Measurements from ENCODE around the gene ZEB2.

ZEB2 gene

GRCh38 chr2:144526831-144527230 lies 6.9 kb upstream of the ZEB2 start:
- DNase-seq = no peak

GRCh38 chr2:144524118-144525009 lies 4.4 kb upstream of the ZEB2 start:
- peak; percentile 59 for DNase-seq

GRCh38 chr2:144523596-144524117 lies 3.7 kb upstream of the ZEB2 start:
- peak; percentile 27 for DNase-seq

DNA sequence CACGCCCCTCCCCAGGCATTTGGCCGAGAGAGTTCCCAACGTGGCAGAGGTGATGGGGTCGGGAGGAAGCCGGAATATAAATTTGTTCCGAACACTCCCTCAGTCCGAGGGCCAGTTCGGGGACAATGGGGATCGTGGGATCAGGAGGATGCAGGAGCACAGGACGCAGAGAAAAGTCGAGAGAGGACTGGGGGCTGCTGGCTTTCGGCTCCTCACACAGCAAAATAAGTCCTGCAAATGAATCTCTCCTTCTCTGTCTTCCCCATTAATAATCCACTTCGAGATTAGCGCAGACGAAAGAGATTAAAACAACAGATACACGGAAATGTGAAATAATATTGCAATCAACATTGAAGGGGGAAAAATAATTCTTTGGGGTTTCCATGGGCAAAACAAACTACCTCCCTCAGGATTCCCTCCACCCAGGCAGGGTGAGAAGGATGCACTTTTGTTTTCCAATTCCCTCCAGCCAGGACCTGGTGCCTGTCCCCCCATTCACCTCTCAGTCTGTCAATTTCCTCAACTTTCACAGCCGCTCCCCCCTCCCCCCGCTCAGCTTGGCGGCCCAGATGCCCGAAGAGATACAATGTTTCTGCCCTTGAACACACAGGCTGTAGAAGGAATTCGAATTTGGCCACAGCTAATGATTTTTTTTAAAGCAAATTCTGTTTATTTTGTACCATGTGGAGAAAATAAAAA lies 3.1 kb upstream of the ZEB2 start:
- DNase-seq = peak; percentile 42

DNA sequence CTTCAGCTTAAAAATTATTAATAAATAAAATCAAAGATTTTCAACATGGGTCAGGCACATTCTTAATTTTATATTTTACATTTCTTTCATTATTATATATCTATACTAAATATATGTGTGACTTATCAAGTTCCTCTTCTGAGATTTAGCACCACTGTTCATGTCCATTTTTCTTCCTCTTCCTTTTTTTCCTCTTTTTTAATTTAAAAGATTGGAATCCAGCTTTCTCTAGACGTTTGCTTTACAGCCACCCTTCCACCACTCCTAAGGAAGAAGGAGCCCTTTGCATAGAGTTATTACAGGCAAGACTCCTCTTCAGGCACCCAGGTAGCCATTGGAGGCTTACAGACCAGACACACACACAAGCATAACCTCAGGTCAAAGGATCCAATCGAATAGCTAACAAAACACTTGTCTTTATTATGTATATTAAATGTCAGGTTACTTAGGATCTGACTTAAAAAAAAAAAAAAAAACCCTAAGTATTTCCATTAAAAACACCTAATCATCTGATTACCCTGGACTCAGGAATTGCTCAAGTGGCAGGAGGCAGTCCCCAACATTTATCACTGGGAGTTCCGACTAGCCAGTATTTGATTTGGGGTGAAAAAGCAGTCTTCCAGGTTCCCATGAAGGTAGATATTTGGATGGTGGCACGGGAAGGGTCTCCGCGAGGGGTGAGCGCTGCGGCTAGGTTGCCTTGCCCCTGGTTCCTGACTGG lies 2.4 kb upstream of the ZEB2 start:
- peak; percentile 41 for DNase-seq

GRCh38 chr2:144521686-144522085 lies 1.8 kb upstream of the ZEB2 start:
- DNase-seq = no peak

DNA sequence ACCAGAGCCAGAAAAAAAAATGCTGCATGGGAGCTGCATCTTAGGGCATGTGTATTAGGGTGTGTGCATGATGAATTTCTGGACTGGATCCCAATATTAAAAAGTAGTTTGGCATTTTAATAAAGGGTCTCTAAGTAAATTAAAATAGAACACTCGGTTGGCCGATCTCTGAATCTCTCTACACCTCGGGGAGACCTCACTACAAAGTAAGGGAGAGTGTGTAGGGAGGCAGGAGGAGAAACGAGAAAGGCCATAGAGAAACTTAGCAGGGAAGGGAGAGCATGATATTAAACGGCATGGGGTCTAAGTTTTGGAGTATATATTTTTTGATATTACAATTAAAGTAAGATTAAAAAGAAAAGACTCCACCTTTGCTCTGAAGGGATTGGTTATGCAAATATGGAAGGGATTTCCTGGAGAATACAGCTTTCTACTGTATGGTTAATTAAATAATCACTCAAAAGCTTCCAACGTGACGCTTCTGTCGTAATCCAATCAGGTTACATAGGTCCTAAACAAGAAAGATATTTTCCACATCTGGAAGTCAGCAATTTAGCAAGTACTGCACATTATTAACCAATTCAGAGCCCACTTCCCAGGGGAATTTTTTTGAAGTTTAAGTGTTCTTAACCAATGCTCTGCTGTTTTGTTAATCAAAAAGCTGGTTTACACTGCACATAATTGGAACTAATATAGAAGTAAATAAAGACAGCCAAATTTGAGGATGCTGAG lies 1.0 kb upstream of the ZEB2 start:
- peak; percentile 81 for DNase-seq

DNA sequence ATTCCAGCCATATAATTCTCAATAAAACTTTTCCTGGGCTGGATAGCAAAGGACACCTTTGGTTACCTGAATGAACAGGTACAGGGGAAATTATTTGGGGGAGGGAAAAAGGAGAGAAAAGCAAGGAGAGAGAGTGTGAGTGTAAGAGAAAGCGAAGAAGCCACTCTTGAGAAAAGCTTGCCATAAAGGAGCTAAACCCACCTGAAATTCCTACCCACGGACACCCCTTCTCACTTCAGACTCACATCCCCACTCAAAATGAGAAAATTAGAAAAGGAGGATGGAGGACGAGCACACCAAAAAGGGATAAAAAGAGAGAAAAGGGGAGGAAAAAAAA lies 354 bp downstream of the ZEB2 start:
- DNase-seq = no peak

DNA sequence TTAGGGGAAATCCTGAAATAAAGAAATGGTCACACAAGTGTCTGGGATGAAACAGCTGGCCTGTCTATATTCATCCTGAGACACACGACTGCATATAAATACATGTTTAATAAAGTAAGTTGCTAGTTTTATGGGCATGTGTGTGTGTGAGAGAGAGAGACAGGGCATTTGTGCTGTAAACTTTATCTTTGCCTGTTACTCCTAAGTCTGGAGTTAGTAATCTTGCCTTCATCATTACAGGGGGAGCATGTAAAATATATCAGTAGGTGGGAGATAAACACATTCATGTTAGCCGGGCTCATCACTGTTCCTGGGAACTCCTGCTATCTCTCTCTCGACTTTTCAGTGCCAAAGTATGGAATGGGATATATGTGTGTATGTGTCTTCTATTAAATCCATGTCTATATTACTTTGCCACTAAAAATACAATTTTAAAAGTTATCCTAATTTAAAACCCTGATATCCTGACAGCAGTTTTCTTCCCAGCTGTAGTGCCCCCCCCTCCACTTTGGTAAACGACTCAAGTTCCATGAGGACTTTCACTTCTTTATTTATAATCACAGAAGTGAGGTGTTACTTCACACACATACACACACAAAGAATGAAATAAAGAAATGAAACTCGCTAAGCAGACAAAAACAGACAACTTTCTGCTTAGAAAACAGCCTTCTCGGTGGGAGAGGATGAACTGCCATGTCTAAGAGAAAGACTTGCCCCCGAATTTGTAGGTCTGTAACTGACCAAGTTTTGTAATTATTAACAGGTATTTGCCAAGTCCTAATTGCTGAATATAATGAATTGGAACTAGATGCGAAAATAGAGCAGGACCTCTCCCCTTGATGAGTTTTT lies 947 bp downstream of the ZEB2 start:
- peak; percentile 89 for DNase-seq

GRCh38 chr2:144517866-144518747 lies 1.8 kb downstream of the ZEB2 start:
- peak; percentile 75 for DNase-seq

- peak; percentile 96 for DNase-seq
These were observed 2.7 kb downstream of the ZEB2 start for GRCh38 chr2:144516981-144517865.

GRCh38 chr2:144516411-144516980 lies 3.4 kb downstream of the ZEB2 start:
- DNase-seq = peak; percentile 65

DNA sequence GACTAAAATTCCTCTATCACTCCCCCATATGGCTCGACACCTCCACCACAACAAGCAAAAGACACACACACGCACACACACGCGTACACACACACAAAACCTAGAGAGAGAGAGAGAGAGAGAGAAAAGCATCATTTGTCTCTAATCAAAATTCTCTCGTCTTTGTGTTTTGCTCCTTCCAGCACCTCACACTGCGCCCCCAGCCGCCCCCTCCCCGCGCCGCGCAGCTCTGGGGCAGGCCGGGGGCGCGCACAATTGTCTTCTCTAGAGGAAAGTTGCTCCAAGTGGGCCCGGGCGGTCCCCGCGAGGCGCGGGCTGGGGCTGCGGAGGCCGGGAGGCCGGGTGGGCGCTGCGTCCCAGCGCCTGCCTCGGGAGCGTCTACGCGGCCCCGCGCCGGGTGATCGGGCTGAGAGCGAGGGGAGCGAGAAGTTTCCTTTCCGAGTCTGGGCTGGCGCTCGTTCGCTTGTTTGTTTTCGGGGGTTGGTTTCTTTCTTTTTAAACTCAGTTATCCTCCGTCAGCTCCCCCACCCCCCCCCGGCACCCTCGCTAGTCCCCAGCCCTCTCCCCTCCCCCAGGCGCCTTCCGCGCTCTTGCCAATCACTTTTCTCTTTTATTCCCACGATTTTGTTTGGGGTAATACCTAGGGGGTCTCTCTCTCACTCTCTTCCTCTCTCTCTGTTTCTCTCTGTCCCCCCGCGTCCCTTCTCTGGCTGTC lies 4.1 kb downstream of the ZEB2 start:
- peak; percentile 74 for DNase-seq

DNA sequence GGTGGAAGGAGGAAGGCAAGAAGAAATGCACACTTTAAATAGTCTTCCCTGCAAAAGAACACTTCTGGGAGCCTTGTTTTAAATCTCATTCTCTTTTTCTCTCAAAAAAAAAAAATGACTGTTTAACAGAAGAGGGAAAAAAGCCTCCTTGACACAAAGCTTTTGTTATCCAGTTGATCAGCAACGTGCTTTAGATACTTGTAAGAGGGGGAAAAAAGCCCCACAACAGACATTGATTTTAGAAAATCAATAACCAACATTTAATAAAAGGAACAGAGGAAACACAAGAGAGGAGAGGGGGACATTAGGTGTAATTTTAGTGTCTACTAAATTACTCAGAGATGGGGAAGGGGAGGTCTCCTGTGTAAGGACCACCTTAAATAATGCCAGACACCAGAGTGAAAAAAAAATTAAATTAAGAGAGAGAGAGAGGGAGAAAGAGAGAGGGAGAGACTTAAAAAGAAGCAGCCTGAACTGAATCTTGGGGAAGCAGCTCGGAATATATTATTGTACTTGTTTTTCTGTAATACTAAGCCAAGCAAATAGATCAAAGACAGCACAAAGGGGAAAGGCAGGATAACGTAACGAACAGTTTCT lies 4.7 kb downstream of the ZEB2 start:
- DNase-seq = no peak

DNA sequence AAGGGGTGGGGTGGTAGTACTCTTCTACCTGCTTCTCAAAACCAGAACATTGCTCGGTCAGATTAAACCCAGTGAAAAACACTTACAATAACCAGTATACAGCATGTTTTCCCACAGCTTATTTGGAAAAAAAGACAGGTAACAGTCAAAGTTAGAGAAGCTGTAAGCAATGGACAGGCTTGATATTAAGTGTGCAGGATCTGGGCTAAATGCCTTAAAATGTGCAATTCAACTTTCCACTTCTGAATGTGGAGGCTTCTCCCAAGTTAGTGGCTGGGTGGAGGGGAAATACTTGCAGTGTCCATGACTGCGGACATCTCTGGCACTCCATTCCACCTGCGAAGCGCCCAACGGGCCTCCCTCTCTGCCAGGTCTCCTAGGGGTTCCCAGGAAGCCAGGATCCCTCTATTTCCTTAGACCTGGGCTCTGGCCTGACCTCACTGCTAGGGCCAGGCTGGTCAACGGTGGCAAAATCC lies 5.3 kb downstream of the ZEB2 start:
- no peak for DNase-seq

DNA sequence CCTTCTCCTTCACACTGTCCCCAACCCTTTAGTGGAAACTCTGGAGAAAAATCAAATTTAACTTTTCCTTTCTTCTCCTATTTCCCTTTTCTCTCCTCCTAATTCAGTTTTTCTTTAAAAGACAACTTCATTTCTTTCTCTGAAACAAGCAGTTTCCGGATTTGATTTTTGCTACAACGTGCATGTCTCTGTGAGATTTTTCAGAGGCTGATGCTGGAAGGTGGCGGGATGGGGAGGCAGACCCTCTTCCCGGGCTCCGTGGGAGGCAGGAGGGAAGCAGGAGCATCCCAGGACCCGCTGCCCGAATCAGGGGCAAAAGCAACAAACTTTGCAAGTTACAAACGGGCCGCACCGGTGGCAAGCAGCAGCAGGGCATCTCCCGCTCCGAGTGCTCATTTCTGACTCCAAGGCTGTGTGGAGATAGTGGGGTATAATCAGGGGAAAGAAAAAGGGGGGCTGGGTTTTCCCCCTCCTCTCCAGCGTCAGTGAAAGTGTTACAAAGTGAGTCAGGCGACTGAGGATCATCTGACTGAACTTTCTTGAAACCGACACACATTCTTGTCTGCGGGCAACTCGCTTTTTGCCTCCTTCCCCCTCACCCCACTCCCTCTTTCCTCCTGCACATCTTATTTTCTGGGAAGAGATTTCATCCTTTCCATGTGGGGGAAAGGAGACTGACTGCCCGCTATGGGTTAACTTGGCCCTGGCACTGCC lies 6.4 kb downstream of the ZEB2 start:
- DNase-seq = peak; percentile 86

- no peak for DNase-seq
These were observed 7.0 kb downstream of the ZEB2 start for GRCh38 chr2:144512891-144513351.
